ENCODE results near the gene AP4B1. TPM values are rescaled to one million over a fixed set of nuclear protein-coding genes. Genes with fewer than 3 reads are reported as not detected.

AP4B1 gene
- total RNA-seq, 3 donors from 2014 or later, result 10.8 to 18.1 (median 14.9) TPM

DNA sequence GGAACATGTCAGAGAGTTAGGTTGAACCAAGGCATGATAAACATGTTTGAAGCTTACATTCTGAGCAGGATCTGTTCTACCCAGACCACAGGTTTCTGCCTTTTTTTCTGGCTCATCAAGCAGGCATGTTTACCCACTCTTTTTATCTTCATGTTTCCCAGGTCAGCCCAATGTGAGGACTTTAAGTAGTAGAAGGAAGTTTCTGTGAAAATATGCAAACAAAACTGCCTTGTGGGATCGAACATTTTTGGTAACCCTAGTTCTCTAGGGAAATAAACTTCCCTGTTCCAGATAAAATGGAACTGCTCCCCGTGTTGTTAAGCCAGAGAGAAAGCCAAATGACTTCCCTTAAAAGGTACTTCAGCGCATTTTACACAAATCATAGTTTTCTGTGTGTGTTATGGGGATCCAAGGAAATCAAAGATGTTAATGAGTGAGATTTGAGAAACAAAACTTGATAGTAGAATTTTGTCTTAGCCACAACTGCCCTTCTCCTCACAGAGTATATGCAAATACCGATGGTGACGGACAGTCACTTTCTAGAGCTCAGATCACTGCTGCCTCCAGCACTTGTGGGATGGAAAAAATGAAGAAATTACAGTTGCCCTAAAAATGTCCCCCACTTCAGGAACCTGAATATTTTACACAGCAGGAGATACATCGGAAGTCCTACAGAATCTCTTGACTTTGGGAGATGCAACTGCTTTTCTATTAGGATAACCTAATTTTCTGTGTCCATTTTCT lies 23.8 kb upstream of the AP4B1 start:
- Histone ChIP-seq H3K27me3 (no peaks in the 10 kb centered on the region), H3K4me3 (peak overlapping the region; percentile 71 to 87 (median 84)), H3K9me3 (no peaks in the 10 kb centered on the region), H3K27ac (peak overlapping the region; percentile 88 to 97), H3K4me1 (no peaks in the 10 kb centered on the region), H3K36me3 (no peaks in the 10 kb centered on the region)
- intact Hi-C loops (cut with DNase I; ENCODE audit: low total_unique reads), result no loop called here
- DNase-seq (ENCODE audit: low spot score in 2 of 2), result no peak
- no peak for TF ChIP-seq POLR2A (IDR thresholded peaks at IDR 0.05)

- no peaks in the 10 kb centered on the region for H3K36me3 ChIP-seq
- no peak for TF ChIP-seq POLR2AphosphoS5 (IDR thresholded peaks at IDR 0.05)
- TF ChIP-seq POLR2A (IDR thresholded peaks at IDR 0.05), result no peak
- TF ChIP-seq, protein P1, sequence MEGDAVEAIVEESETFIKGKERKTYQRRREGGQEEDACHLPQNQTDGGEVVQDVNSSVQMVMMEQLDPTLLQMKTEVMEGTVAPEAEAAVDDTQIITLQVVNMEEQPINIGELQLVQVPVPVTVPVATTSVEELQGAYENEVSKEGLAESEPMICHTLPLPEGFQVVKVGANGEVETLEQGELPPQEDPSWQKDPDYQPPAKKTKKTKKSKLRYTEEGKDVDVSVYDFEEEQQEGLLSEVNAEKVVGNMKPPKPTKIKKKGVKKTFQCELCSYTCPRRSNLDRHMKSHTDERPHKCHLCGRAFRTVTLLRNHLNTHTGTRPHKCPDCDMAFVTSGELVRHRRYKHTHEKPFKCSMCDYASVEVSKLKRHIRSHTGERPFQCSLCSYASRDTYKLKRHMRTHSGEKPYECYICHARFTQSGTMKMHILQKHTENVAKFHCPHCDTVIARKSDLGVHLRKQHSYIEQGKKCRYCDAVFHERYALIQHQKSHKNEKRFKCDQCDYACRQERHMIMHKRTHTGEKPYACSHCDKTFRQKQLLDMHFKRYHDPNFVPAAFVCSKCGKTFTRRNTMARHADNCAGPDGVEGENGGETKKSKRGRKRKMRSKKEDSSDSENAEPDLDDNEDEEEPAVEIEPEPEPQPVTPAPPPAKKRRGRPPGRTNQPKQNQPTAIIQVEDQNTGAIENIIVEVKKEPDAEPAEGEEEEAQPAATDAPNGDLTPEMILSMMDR (IDR thresholded peaks at IDR 0.05), result no peak
- no peaks in the 10 kb centered on the region for H3K4me1 ChIP-seq
- no peaks in the 10 kb centered on the region for H3K9me3 ChIP-seq
- H3K4me3 ChIP-seq, result no peak overlapping the region
- intact Hi-C loops (cut with DNase I; ENCODE audit: low total_unique reads), result no loop called here
- no peaks in the 10 kb centered on the region for H3K27me3 ChIP-seq
- no peak for DNase-seq (ENCODE audit: low spot score in 2 of 2)
- no peak overlapping the region for H3K27ac ChIP-seq
These were observed 19.9 kb upstream of the AP4B1 start for GRCh38 chr1:113924473-113924872.

- Histone ChIP-seq H3K4me3 (no peak overlapping the region), H3K27ac (no peak overlapping the region), H3K27me3 (no peaks in the 10 kb centered on the region), H3K36me3 (no peaks in the 10 kb centered on the region), H3K9me3 (no peaks in the 10 kb centered on the region), H3K4me1 (no peaks in the 10 kb centered on the region)
- intact Hi-C loops (cut with DNase I; ENCODE audit: low total_unique reads), result no loop called here
- no peak for DNase-seq (ENCODE audit: low spot score in 2 of 2)
- TF ChIP-seq, protein P1 (IDR thresholded peaks at IDR 0.05), result no peak
- TF ChIP-seq POLR2A (IDR thresholded peaks at IDR 0.05) (no peak), POLR2AphosphoS5 (IDR thresholded peaks at IDR 0.05) (no peak)
These were observed 18.4 kb upstream of the AP4B1 start for GRCh38 chr1:113922957-113923356.

DNA sequence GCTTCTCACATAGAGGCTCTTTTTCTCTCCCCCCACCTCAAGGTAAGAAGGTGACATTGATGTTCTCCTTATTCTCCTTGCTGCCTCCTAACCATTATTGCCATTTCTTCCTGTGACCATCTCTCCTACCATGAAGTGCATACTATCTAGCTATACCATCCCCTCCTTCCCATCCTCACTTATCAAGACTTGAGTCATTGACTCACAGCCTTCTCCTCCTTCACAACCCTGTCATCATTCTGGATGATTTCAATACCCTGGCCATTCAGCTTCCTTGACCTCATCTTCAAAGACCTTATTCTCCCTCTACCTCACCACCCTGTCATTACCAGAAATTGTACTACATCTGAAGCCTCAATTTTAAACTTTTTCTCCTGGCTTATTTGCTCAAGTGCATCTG lies 13.6 kb upstream of the AP4B1 start:
- no peaks in the 10 kb centered on the region for H3K27me3 ChIP-seq
- TF ChIP-seq, protein P1 (IDR thresholded peaks at IDR 0.05), result no peak
- TF ChIP-seq POLR2A (IDR thresholded peaks at IDR 0.05) (no peak), POLR2AphosphoS5 (IDR thresholded peaks at IDR 0.05) (no peak)
- no peak overlapping the region for H3K4me3 ChIP-seq
- no peaks in the 10 kb centered on the region for H3K9me3 ChIP-seq
- H3K27ac ChIP-seq, result no peak overlapping the region
- intact Hi-C loops (cut with DNase I; ENCODE audit: low total_unique reads), result no loop called here
- H3K4me1 ChIP-seq, result no peaks in the 10 kb centered on the region
- no peaks in the 10 kb centered on the region for H3K36me3 ChIP-seq
- no peak for DNase-seq (ENCODE audit: low spot score in 2 of 2)

DNA sequence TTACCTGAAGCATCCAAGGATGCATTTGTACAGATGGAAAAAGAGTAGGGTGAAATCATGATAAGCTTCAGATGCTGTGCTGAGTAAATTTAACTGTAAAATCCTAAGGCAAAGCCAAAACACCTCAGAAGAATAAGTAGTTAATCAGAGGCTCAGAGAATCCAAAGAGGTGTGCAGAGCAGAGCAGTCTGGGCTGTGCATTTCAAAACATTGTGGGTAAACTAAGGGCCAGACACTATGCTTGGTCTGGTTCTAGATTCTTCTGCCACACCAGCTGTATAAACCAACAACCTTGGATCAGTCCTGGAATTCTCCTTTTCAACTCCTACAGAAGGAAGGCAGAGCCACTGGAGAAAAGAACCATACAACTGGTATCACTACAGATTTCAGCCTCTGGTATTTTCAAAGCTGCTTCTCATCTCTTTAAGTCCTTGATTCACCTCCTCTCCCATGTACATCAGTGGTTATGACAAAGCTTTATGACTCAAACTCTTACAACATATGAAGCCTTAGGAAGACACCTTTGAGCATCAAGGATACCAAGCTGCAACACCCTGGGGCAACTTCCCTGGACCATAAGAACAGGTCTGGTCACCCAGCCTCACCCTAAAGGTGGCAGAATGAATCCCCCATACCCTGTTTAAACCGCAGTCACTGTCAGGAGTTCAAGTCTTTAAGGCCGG lies 12.9 kb upstream of the AP4B1 start:
- Histone ChIP-seq H3K27me3 (no peaks in the 10 kb centered on the region), H3K9me3 (no peaks in the 10 kb centered on the region), H3K27ac (no peak overlapping the region), H3K36me3 (no peaks in the 10 kb centered on the region), H3K4me1 (no peaks in the 10 kb centered on the region), H3K4me3 (no peak overlapping the region)
- no peak for TF ChIP-seq POLR2A (IDR thresholded peaks at IDR 0.05)
- TF ChIP-seq POLR2AphosphoS5 (IDR thresholded peaks at IDR 0.05), result no peak
- TF ChIP-seq, protein P1 (IDR thresholded peaks at IDR 0.05), result no peak
- no peak for DNase-seq (ENCODE audit: low spot score in 2 of 2)
- intact Hi-C loops (cut with DNase I; ENCODE audit: low total_unique reads), result no loop called here

All from breast epithelium (tissue), 4 donors.